ENCODE data around the gene FUBP1.
A peak's percentile ranks its signal among the peaks of the same experiment; 100 is the strongest.

The FUBP1 gene

GRCh38 chr1:77978293-77978968, 441 bp downstream of the FUBP1 start:
- Histone ChIP-seq H3K27me3 (ENCODE audit: control insufficient read depth, insufficient read depth, low read length) (no peaks in the 10 kb centered on the region), H3K4me1 (peaks cover 4% of the 10 kb centered on the region), H3K79me2 (peaks cover 20% of the 10 kb centered on the region), H3K9me3 (ENCODE audit: control insufficient read depth, low read length) (no peaks in the 10 kb centered on the region), H3K4me2 (ENCODE audit: low read length) (peak overlapping the region; percentile 84), H3K27ac (peak overlapping the region; percentile 91), H2AFZ (peak overlapping the region; percentile 90), H3K36me3 (ENCODE audit: control insufficient read depth, insufficient read depth, low read length) (no peaks in the 10 kb centered on the region), H3K9ac (peak overlapping the region; percentile 49), H3K4me3 (ENCODE audit: low read depth, low read length) (peak overlapping the region; percentile 94)
- TF ChIP-seq CTCF (IDR thresholded peaks at IDR 0.05): no peak

DNA sequence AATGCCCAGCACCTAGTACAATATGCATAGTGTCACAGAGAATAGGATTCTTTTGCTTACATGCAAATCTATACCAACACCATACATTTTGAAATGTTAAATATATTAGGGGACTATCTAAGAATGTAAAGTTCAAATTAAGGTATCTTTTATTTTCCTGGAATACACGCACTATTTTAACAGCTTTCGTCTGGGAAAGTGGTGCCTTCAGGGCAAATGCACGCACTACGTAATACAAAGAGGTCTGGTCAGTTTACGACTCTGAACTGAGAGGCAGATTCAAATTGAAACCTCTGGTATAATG, 931 bp downstream of the FUBP1 start:
- no peaks in the 10 kb centered on the region for H3K36me3 ChIP-seq (ENCODE audit: control insufficient read depth, insufficient read depth, low read length)
- peaks cover 20% of the 10 kb centered on the region for H3K79me2 ChIP-seq
- H3K27me3 ChIP-seq (ENCODE audit: control insufficient read depth, insufficient read depth, low read length): no peaks in the 10 kb centered on the region
- TF ChIP-seq CTCF (IDR thresholded peaks at IDR 0.05): no peak
- H3K9me3 ChIP-seq (ENCODE audit: control insufficient read depth, low read length): no peaks in the 10 kb centered on the region
- H3K9ac ChIP-seq: no peak overlapping the region
- H3K27ac ChIP-seq: peak overlapping the region; percentile 91
- peak overlapping the region; percentile 90 for H2AFZ ChIP-seq
- H3K4me1 ChIP-seq: peaks cover 4% of the 10 kb centered on the region
- H3K4me3 ChIP-seq (ENCODE audit: low read depth, low read length): peak overlapping the region; percentile 94
- peak overlapping the region; percentile 84 for H3K4me2 ChIP-seq (ENCODE audit: low read length)

- Histone ChIP-seq H3K79me2 (peaks cover 25% of the 10 kb centered on the region), H3K9me3 (ENCODE audit: control insufficient read depth, low read length) (no peaks in the 10 kb centered on the region), H3K4me3 (ENCODE audit: low read depth, low read length) (peak overlapping the region; percentile 15), H3K4me2 (ENCODE audit: low read length) (peak overlapping the region; percentile 46), H3K36me3 (ENCODE audit: control insufficient read depth, insufficient read depth, low read length) (no peaks in the 10 kb centered on the region), H2AFZ (no peak overlapping the region), H3K27me3 (ENCODE audit: control insufficient read depth, insufficient read depth, low read length) (no peaks in the 10 kb centered on the region), H3K27ac (no peak overlapping the region), H3K4me1 (peaks cover 4% of the 10 kb centered on the region), H3K9ac (no peak overlapping the region)
- no peak for TF ChIP-seq CTCF (IDR thresholded peaks at IDR 0.05)
These were observed 2.3 kb downstream of the FUBP1 start for GRCh38 chr1:77976433-77977076.

- peaks cover 29% of the 10 kb centered on the region for H3K79me2 ChIP-seq
- no peak for TF ChIP-seq CTCF (IDR thresholded peaks at IDR 0.05)
- no peaks in the 10 kb centered on the region for H3K27me3 ChIP-seq (ENCODE audit: control insufficient read depth, insufficient read depth, low read length)
- H3K36me3 ChIP-seq (ENCODE audit: control insufficient read depth, insufficient read depth, low read length): no peaks in the 10 kb centered on the region
- H3K27ac ChIP-seq: no peak overlapping the region
- H3K9ac ChIP-seq: no peak overlapping the region
- H3K4me1 ChIP-seq: peaks cover 4% of the 10 kb centered on the region
- no peaks in the 10 kb centered on the region for H3K9me3 ChIP-seq (ENCODE audit: control insufficient read depth, low read length)
- H3K4me3 ChIP-seq (ENCODE audit: low read depth, low read length): peak overlapping the region; percentile 15
- no peak overlapping the region for H2AFZ ChIP-seq
- H3K4me2 ChIP-seq (ENCODE audit: low read length): peak overlapping the region; percentile 46
These were observed 3.0 kb downstream of the FUBP1 start for GRCh38 chr1:77975907-77976306.

DNA sequence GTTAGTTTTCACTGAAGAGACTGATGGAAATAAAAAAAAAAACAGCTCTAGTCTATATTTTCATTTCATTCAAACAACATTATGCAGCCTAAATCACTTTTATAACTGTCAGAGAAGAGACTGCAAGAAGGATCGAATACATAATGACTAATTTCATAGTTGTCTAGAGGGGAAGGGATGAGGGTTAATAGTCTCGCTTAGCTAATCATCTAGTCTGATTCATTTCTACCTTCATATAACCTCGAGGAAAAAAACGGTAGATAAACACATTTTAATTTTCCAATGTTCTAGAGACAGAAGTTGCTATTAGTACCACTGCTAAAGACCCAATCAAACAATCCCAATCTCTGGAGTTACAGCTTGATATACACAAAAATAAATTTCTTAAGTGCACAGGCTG, 3.5 kb downstream of the FUBP1 start:
- Histone ChIP-seq H3K36me3 (ENCODE audit: control insufficient read depth, insufficient read depth, low read length) (no peaks in the 10 kb centered on the region), H3K79me2 (peaks cover 33% of the 10 kb centered on the region), H3K4me3 (ENCODE audit: low read depth, low read length) (peak overlapping the region; percentile 15), H2AFZ (no peak overlapping the region), H3K9me3 (ENCODE audit: control insufficient read depth, low read length) (no peaks in the 10 kb centered on the region), H3K27me3 (ENCODE audit: control insufficient read depth, insufficient read depth, low read length) (no peaks in the 10 kb centered on the region), H3K9ac (no peak overlapping the region), H3K27ac (no peak overlapping the region), H3K4me2 (ENCODE audit: low read length) (peak overlapping the region; percentile 46), H3K4me1 (peaks cover 4% of the 10 kb centered on the region)
- TF ChIP-seq CTCF (IDR thresholded peaks at IDR 0.05): no peak

Measured in parathyroid adenoma (tissue), 2 donors.